ENCODE measurements around the gene COX7B2. TPM values are rescaled to one million over a fixed set of nuclear protein-coding genes. Genes with fewer than 3 reads are reported as not detected.

Gene COX7B2
- total and polyA plus RNA-seq, 2 of the 13 experiments (the other 11 are each of a cell fraction or from before 2014, with no cell fraction given): not detected

- H3K27me3 ChIP-seq (ENCODE audit: control insufficient read depth in 1 of 2, insufficient read depth in 2 of 2, low read length in 2 of 2): no peaks in the 10 kb centered on the region
- no peaks in the 10 kb centered on the region for H3K36me3 ChIP-seq (replicated peaks in 1 of 2; ENCODE audit: control insufficient read depth in 1 of 2, insufficient read depth in 2 of 2, low read length in 2 of 2)
- in situ Hi-C loops (cut with HindIII; ENCODE audit: extremely low pct_ligation_motif_present, low pct_unique_long_range_greater_than_20kb) (loop anchor here (10.0 kb wide), 1 partner anchor 104 kb away; the partner anchor contains the start of gene GABRB1), intact Hi-C loops (cut with micrococcal nuclease; ENCODE audit: unreplicated experiment) (loop anchor here (5.0 kb wide), 1 partner anchor 451 kb away; no protein-coding TSS in a partner anchor)
- BruUV-seq (replicated peaks): no TSS peak
- ATAC-seq: no peak
- H3K4me2 ChIP-seq (ENCODE audit: low read depth, low read length): no peak overlapping the region
- 0 out of 2 replicates have a peak, but pooled peaks cover 9% of the 10 kb centered on the region for H3K4me1 ChIP-seq (ENCODE audit: insufficient read depth, low read length)
- POLR2A ChIA-PET: no interaction called here
- H4K20me1 ChIP-seq (ENCODE audit: insufficient read depth, low read length): no peaks in the 10 kb centered on the region
- TF ChIP-seq MYC (CRISPR knock-in tag; IDR thresholded peaks at IDR 0.05; ENCODE audit: borderline replicate concordance) (no peak), GMEB2 (CRISPR knock-in tag; IDR thresholded peaks at IDR 0.05; ENCODE audit: low read depth) (no peak), KAT8 (CRISPR knock-in tag; IDR thresholded peaks at IDR 0.05) (no peak)
- no peak for DNase-seq (ENCODE audit: low spot score)
- H3K4me3 ChIP-seq (replicated peaks in 1 of 3; ENCODE audit: insufficient read depth in 1 of 3, low read depth in 2 of 3, low read length in 3 of 3): no peak overlapping the region
- FAIRE-seq: no peak
- CTCF ChIA-PET (ENCODE audit: low intra/inter-chr PET ratio, low total read pairs): no interaction called here
- H3K9me3 ChIP-seq (ENCODE audit: low read length): no peaks in the 10 kb centered on the region
- 3% methylated on average over 3 of the region's 3 CpGs for WGBS (ENCODE audit: low lambda C conversion rate)
- H3K79me2 ChIP-seq (ENCODE audit: insufficient read depth, low read length): no peaks in the 10 kb centered on the region
- no peak overlapping the region for H2AFZ ChIP-seq (ENCODE audit: low read length)
- no peak overlapping the region for H3K9ac ChIP-seq (ENCODE audit: insufficient read depth, low read depth, low read length)
- H3K27ac ChIP-seq (ENCODE audit: extremely low read length, insufficient read depth, low read length): no peak overlapping the region
Measured at GRCh38 chr4:46930891-46931290, 21.8 kb upstream of the COX7B2 start.

GRCh38 chr4:46927201-46927600 lies 18.2 kb upstream of the COX7B2 start:
- H4K20me1 ChIP-seq (ENCODE audit: insufficient read depth, low read length): no peaks in the 10 kb centered on the region
- no peak overlapping the region for H3K27ac ChIP-seq (ENCODE audit: extremely low read length, insufficient read depth, low read length)
- H3K79me2 ChIP-seq (ENCODE audit: insufficient read depth, low read length): no peaks in the 10 kb centered on the region
- ChIA-PET CTCF (ENCODE audit: low intra/inter-chr PET ratio, low total read pairs) (no interaction called here), POLR2A (no interaction called here)
- no peaks in the 10 kb centered on the region for H3K27me3 ChIP-seq (ENCODE audit: control insufficient read depth in 1 of 2, insufficient read depth in 2 of 2, low read length in 2 of 2)
- no peak overlapping the region for H3K9ac ChIP-seq (ENCODE audit: insufficient read depth, low read depth, low read length)
- no peak for TF ChIP-seq MATR3 (CRISPR knock-in tag; IDR thresholded peaks at IDR 0.05)
- no peak for TF ChIP-seq ZMAT3 (CRISPR knock-in tag; conservative IDR thresholded peaks at IDR 0.05)
- no peak for TF ChIP-seq ZNF260 (CRISPR knock-in tag; IDR thresholded peaks at IDR 0.05; ENCODE audit: borderline replicate concordance, low read depth)
- TF ChIP-seq SMARCE1 (IDR thresholded peaks at IDR 0.05; ENCODE audit: borderline replicate concordance): no peak
- no peak for TF ChIP-seq ZNF567 (CRISPR knock-in tag; IDR thresholded peaks at IDR 0.05; ENCODE audit: borderline replicate concordance)
- FAIRE-seq: no peak
- no peak for ATAC-seq
- no peak overlapping the region for H2AFZ ChIP-seq (ENCODE audit: low read length)
- BruUV-seq (replicated peaks): no TSS peak
- no peak overlapping the region for H3K4me2 ChIP-seq (ENCODE audit: low read depth, low read length)
- H3K36me3 ChIP-seq (replicated peaks in 1 of 2; ENCODE audit: control insufficient read depth in 1 of 2, insufficient read depth in 2 of 2, low read length in 2 of 2): no peaks in the 10 kb centered on the region
- H3K4me1 ChIP-seq (ENCODE audit: insufficient read depth, low read length): no peaks in the 10 kb centered on the region
- H3K4me3 ChIP-seq (replicated peaks in 1 of 3; ENCODE audit: insufficient read depth in 1 of 3, low read depth in 2 of 3, low read length in 3 of 3): no peak overlapping the region
- DNase-seq (ENCODE audit: low spot score): no peak
- H3K9me3 ChIP-seq (ENCODE audit: low read length): no peaks in the 10 kb centered on the region
- intact Hi-C loops (cut with micrococcal nuclease; ENCODE audit: unreplicated experiment) (no loop called here), in situ Hi-C loops (cut with HindIII; ENCODE audit: extremely low pct_ligation_motif_present, low pct_unique_long_range_greater_than_20kb) (no loop called here)

Measured in HepG2 (cell line).